Psoas muscle (tissue), 8 donors: ENCODE measurements around the gene TOGARAM2. TPM values are rescaled to one million over a fixed set of nuclear protein-coding genes. Genes with fewer than 3 reads are reported as not detected.

Source experiments
- ATAC-seq, 4 donors: fragments of 200-7000 bp; cut with Tn5 transposase; one replicate each; pipeline ENCODE4 v1.9.1; 2020; ENCODE audit warnings: moderate library complexity in 3 of 4, mild to moderate bottlenecking in 2 of 4
- DNase-seq, 2 donors: peaks; one replicate each; pipeline ENCODE4 v3.0.0-alpha.2; 2020
- H3K27ac ChIP-seq: fragments of 200-600 bp; one replicate; pipeline ENCODE4 v1.8.0; 2022
- H3K27me3 ChIP-seq, 3 donors: fragments of 200-600 bp in 1 of 3; one replicate each; pipeline versions ENCODE4 v1.6.1 to v1.8.0; 2013 to 2022; ENCODE audit warnings: low read length in 2 of 3, mild to moderate bottlenecking in 2 of 3, moderate library complexity in 1 of 3; ENCODE audit not compliant: insufficient read depth in 3 of 3
- H3K36me3 ChIP-seq, 2 donors: fragments of 200-600 bp in 1 of 2; one replicate each; pipeline versions ENCODE4 v1.6.1 to v1.8.0; 2013 to 2022; ENCODE audit warnings: low read depth in 1 of 2, mild to moderate bottlenecking in 1 of 2, moderate library complexity in 1 of 2; ENCODE audit not compliant: insufficient read depth in 1 of 2
- H3K4me1 ChIP-seq: fragments of 200-600 bp; one replicate; pipeline ENCODE4 v1.8.0; 2022
- H3K4me3 ChIP-seq: fragments of 200-600 bp; one replicate; pipeline ENCODE4 v1.8.0; 2022; ENCODE audit warnings: mild to moderate bottlenecking
- H3K9me3 ChIP-seq: fragments of 200-600 bp; one replicate; pipeline ENCODE4 v1.8.0; 2022
- WGBS, 3 donors: extraction: QIAGEN DNeasy Blood & Tissue Kit; methylation state at CpG; one replicate each; pipeline versions ENCODE4 v1.1.6 to v1.1.7; 2013; 5-methylcytosine and 5-hydroxymethylcytosine counted together
- intact Hi-C, 2 donors: fragments of 100-400 bp; cut with DNase I; formaldehyde crosslinking; loops; one replicate each; pipeline versions ENCODE4 v1.11.0 to v1.14.2; 2022
- polyA plus RNA-seq, 3 donors: library from polyadenylated mRNA; stranded (reverse); fragments of 200-250 nt; gene quantifications; one replicate each; pipeline ENCODE4 v1.2.3, GENCODE V29; 2013
- total RNA-seq, 4 donors: library from RNA; stranded (reverse); fragmentation: NEBNext Ultra II Directional in 2 of 4; extraction: Animal tissue kit (Norgen Biotek cat#: 25700) in 2 of 4; gene quantifications; one replicate each; pipeline versions ENCODE4 v1.2.1 to v1.2.4, GENCODE V29; 2021 to 2023
- TF ChIP-seq, protein P1 (sequence below): fragments of 200-600 bp; IDR thresholded peaks from one replicate; pipeline ENCODE4 v1.8.0; 2022; ENCODE audit warnings: antibody characterized with exemption
- donor health status: healthy with polysubstance abuse.
- donor health status: DM: no; HTN: no; CAD: no; lungs with moderate emphysema.
- donor health status: Bipolar disorder and iron deficiency.
- donor health status: healthy.
- donor health status: DM: yes; HTN: yes; CAD: no.
- donor health status: DM: no; HTN: no; CAD: no.
- donor health status: DM: no; HTN: no; CAD: no.
- donor health status: DM: yes; HTN: yes; CAD: no.

Gene TOGARAM2
- total and polyA plus RNA-seq, 7 donors, result 2.2 to 98.4 (median 28.6) TPM

DNA sequence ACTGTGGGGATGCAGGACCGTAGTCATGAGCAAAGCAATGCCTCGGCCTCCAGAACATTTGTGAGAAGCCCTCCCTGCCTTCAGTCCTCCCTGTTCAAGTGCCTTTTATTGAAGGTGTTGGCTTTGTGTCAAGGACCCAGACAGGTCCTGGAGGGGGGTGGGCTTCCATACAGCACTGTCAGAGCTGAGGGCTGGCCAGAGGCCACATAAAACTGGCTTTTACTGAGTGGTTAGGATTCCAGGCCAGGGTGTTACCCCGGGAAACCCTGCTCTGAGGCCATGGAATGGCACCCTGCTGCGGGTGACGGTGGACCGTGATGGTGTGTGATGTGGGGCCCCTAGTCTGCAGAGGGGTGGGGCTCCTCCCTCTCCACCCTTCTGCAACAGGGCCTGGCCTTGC, 41.6 kb downstream of the TOGARAM2 start:
- no peak overlapping the region for H3K27ac ChIP-seq
- no peaks in the 10 kb centered on the region for H3K27me3 ChIP-seq
- intact Hi-C loops, result no loop called here
- H3K9me3 ChIP-seq, result no peaks in the 10 kb centered on the region
- TF ChIP-seq, protein P1, sequence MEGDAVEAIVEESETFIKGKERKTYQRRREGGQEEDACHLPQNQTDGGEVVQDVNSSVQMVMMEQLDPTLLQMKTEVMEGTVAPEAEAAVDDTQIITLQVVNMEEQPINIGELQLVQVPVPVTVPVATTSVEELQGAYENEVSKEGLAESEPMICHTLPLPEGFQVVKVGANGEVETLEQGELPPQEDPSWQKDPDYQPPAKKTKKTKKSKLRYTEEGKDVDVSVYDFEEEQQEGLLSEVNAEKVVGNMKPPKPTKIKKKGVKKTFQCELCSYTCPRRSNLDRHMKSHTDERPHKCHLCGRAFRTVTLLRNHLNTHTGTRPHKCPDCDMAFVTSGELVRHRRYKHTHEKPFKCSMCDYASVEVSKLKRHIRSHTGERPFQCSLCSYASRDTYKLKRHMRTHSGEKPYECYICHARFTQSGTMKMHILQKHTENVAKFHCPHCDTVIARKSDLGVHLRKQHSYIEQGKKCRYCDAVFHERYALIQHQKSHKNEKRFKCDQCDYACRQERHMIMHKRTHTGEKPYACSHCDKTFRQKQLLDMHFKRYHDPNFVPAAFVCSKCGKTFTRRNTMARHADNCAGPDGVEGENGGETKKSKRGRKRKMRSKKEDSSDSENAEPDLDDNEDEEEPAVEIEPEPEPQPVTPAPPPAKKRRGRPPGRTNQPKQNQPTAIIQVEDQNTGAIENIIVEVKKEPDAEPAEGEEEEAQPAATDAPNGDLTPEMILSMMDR, result no peak
- peaks cover 0 to 17% of the 10 kb centered on the region in 2 donors for H3K36me3 ChIP-seq
- ATAC-seq, result no peak
- 61 to 78% (median 70%) methylated on average over 6 of the region's 6 CpGs for WGBS, 3 donors
- no peak for DNase-seq
- no peak overlapping the region for H3K4me3 ChIP-seq
- H3K4me1 ChIP-seq, result peaks cover 4% of the 10 kb centered on the region

DNA sequence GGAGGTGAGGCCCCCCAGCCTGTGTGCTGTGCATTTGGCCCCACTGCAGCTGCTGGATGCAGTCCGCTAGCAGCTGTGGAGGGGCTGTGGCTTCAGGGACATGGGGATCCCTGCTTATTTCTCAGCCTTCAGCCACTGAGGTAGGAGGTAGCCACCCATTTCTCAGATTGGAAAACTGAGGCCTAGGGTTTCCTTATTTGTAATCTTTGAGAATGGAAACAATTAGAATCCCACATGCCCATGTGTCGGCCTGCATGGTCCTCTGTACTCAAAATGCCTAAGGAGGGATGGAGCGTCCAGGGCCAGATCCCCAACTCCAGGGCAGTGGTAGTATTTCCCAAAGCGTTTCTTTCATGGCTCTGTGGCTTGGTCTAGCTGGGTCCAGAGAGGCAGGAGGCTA, 42.1 kb downstream of the TOGARAM2 start:
- intact Hi-C loops, result no loop called here
- TF ChIP-seq, protein P1, result no peak
- 94 to 97% (median 95%) methylated on average over 4 of the region's 4 CpGs for WGBS, 3 donors
- DNase-seq, result no peak
- H3K4me3 ChIP-seq, result no peak overlapping the region
- H3K27me3 ChIP-seq, result no peaks in the 10 kb centered on the region
- ATAC-seq, result no peak
- no peak overlapping the region for H3K27ac ChIP-seq
- H3K9me3 ChIP-seq, result no peaks in the 10 kb centered on the region
- H3K36me3 ChIP-seq, result peaks cover 0 to 22% of the 10 kb centered on the region in 2 donors
- H3K4me1 ChIP-seq, result peaks cover 4% of the 10 kb centered on the region

DNA sequence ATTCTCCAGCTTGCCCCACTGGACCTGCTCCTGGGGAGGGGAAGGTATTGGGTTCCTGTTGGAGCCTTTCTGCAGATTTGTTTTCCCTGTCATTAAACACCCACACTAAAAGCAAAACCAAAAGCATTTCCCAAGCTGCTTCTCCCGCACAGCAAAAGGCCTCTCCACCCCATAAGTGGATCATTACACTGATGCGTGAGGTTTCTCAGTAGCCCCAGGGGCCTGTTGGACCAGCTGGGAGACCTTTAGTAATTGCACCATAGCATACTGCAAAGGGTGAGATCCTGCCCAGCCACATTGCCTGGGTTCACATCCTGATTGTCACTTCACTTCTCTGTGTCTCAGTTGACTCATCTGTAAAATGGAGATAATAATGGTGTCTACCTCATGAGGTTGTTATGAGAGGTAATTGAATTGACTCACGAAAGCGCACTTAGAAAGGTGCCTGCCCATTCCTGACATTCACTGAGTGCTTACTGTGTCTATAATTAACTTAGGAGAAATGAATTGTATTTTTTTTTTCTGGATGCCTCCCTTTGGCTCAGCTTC, 43.9 kb downstream of the TOGARAM2 start:
- H3K36me3 ChIP-seq, result peaks cover 0 to 30% of the 10 kb centered on the region in 2 donors
- 70 to 78% (median 76%) methylated on average over 4 of the region's 4 CpGs for WGBS, 3 donors
- H3K27ac ChIP-seq, result no peak overlapping the region
- ATAC-seq, result peak in 1 of 4 donors; percentile 12
- no peaks in the 10 kb centered on the region for H3K27me3 ChIP-seq
- no peak for DNase-seq
- TF ChIP-seq, protein P1, result no peak
- no peaks in the 10 kb centered on the region for H3K9me3 ChIP-seq
- H3K4me1 ChIP-seq, result no peaks in the 10 kb centered on the region
- H3K4me3 ChIP-seq, result no peak overlapping the region
- intact Hi-C loops, result no loop called here

DNA sequence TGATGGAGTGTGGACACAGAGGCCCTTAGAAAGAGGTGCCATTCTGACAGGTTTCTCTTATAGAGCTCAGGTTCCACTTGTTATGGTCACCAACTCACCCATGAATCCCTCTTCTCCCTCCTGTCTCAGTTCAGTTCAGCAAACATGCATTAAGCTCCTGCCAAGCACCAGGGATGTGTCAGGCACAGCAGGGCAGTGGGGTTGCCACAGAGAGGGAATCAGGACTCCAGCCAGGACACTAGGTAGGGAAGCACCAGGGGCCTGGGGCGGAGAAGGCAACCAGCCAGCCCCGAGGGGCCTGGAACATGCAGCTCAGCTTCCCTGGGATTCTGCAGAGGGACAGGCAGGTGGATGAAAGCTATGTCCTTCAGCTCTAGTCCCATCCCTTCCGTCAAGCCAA, 44.6 kb downstream of the TOGARAM2 start:
- ATAC-seq, result no peak
- intact Hi-C loops, result no loop called here

More for the DNA sequence above, 44.6 kb downstream of the TOGARAM2 start:
- Histone ChIP-seq H3K27me3 (no peaks in the 10 kb centered on the region), H3K9me3 (no peaks in the 10 kb centered on the region), H3K36me3 (peaks cover 0 to 31% of the 10 kb centered on the region in 2 donors), H3K4me1 (no peaks in the 10 kb centered on the region), H3K27ac (no peak overlapping the region), H3K4me3 (no peak overlapping the region)
- no peak for DNase-seq
- TF ChIP-seq, protein P1, result no peak
- WGBS, 3 donors, result 86 to 93% (median 89%) methylated on average over 3 of the region's 3 CpGs
